WI38 (cell line): ENCODE data around the gene TSC22D1.

Source experiments
- H3K4me3 ChIP-seq: 2 replicates; pipeline ENCODE4 v1.5.1; 2011; ENCODE audit warnings: low read depth, mild to moderate bottlenecking, control low read depth, low read length
- TF ChIP-seq, protein P1 (sequence below): IDR thresholded peaks from 2 replicates; pipeline ENCODE4 v1.5.1; 2012; ENCODE audit warnings: low read depth, mild to moderate bottlenecking, control low read depth, low read length

The TSC22D1 gene

DNA sequence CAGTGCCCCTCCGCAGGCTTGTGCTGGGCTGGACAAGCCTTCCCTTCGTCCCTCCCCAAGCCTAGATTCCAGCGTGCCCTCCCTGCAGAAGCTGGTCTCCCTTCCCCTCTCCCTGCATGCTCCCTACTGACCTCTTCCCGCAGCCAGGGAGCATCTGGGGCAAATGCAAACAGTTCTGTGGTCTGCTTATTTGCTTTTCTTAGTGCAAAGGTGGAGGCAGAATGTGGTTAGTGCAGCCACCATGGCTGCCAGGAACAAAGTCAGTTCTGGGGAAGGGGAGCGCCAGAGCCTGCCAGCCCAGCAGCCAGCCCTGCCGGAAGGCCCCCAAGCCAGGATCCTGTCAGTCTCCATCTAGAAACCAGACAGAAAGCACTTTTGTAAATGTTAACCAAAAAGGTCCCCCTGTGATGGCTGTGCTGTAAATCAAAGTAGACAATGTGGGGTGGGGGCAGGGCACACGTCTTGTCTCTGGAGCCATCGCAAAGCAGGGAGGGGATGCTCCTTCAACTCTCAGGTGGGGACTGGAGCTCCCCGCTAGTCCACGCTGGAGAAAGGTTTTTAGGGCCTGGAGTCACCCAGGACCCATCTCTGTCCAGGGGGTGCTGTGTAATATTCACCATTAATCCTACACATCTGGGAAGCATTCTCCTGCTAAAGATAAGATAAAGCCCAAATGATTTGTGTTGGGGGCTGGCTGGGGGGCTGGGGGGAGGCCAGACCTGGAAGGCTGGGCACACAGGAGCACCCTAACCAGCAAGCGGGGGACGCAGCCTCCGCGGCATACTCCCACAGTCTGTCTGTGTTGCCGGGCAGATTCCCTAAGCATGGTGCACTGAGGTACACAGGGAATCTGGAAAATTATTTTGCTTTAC is 171.6 kb downstream of the TSC22D1 start:
- TF ChIP-seq, protein P1, sequence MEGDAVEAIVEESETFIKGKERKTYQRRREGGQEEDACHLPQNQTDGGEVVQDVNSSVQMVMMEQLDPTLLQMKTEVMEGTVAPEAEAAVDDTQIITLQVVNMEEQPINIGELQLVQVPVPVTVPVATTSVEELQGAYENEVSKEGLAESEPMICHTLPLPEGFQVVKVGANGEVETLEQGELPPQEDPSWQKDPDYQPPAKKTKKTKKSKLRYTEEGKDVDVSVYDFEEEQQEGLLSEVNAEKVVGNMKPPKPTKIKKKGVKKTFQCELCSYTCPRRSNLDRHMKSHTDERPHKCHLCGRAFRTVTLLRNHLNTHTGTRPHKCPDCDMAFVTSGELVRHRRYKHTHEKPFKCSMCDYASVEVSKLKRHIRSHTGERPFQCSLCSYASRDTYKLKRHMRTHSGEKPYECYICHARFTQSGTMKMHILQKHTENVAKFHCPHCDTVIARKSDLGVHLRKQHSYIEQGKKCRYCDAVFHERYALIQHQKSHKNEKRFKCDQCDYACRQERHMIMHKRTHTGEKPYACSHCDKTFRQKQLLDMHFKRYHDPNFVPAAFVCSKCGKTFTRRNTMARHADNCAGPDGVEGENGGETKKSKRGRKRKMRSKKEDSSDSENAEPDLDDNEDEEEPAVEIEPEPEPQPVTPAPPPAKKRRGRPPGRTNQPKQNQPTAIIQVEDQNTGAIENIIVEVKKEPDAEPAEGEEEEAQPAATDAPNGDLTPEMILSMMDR, result no peak
- no peak overlapping the region for H3K4me3 ChIP-seq

DNA sequence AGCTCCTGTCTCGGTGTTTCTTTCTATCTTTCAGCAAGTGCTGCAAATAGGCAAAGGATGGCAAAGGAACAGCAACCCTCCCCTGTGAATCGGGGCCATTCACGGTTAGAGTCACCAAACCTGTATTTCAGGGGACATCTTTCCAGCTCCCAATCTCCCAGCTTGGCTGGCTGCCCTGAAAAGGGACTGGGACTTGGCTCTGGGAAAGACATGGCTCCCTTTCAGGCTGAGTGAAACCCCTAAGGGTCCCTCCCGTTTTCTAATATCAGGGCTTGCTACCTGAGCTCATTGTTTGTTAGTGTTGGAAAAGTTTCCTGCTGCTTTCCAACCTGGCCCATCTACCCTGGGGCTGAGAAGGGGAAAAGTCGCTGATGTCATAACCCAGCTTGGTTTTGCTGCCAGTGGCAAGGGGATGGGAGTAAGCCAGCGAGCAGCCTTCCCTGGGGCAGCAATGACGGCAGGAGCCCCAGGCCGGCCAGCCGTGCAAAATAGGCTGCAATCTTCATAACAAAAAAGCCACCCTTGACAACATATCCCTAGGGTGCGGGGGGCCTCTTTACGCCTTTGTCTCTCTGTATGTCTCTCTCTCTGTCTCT is 172.6 kb downstream of the TSC22D1 start:
- TF ChIP-seq, protein P1, result no peak
- no peak overlapping the region for H3K4me3 ChIP-seq

DNA sequence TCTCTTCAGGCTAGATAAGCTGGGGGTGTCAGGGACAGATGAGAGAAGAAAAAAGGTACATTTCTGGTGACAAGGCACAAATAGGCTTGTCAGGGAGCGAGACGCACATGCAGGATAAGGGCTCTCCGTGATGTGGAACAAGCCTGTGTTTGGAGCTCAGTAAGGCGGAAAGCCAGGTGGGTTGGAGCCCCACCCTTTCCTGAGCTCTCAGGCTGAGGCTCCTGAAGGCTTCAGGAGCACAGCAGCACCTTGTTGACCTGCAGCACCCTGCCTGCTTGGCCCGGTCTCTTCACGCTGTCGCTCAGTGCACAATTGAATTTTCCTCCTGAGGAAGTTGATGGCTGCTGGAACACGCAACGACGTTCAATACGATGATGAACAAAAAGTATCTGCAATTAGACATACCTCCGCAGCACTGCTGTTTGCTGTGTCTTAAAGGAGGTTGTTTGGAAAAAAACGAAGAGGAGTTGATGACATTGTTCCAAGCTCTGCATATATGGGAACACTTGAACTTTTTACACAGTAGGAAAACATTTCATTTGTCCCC is 173.2 kb downstream of the TSC22D1 start:
- no peak overlapping the region for H3K4me3 ChIP-seq
- TF ChIP-seq, protein P1, result no peak

DNA sequence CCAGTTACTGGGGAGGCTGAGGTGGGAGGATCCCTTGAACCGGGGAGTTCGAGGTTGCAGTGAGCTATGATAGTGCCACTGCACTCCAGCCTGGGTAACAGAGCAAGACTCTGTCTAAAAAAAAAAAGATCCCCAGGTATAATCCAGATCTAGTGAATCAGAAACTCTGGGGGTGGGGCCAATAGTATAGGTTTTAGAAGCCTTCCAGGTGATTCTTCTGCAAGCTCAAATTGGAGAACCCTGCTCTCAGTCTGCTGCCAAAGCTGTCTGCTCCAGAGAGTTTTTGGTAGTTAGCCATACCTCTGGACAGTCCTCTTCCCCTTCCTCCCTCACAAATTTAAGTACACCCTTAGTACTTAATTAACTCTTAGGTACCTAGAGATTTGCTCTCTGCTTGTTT is 174.6 kb downstream of the TSC22D1 start:
- TF ChIP-seq, protein P1, result no peak
- H3K4me3 ChIP-seq, result no peak overlapping the region

DNA sequence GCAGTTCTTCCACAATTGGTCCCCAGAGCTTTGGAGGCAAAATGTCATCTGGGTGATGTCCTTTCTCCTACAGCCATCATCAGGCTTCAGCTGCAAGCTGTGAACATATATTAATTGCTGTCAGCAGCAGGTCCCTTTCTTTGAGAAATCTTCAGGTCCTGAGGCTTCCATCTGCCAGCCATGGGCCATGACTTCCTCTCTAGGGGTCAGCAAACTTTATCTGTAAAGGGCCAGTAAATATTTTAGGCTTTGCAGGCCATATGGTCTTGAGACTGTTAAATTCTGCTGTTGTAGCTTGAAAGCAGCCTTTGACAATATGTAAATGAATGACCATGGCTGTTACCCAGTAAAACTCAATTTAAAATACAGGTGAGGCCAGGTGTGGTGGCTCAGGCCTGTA is 175.4 kb downstream of the TSC22D1 start:
- H3K4me3 ChIP-seq, result no peak overlapping the region
- TF ChIP-seq, protein P1, result no peak

DNA sequence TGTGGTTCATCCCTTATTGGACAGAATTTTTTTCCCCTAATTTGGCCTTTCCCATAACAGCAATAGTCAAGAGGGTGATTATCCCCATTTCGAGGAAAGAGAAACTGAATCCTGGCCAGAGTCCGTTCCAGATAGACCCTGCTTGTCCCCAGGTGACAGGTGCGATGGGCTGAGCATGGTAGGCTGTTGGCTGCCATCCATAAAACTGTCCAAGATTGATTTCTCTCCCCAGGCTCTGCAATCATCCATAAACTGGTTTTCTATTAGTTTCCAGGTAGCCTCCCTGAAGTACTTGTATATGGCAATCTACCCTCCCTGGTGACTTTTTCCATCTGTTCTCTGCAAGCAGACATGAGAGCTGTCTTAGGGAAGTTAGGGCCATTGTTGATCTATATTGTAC is 177.1 kb downstream of the TSC22D1 start:
- no peak overlapping the region for H3K4me3 ChIP-seq
- TF ChIP-seq, protein P1, result no peak

DNA sequence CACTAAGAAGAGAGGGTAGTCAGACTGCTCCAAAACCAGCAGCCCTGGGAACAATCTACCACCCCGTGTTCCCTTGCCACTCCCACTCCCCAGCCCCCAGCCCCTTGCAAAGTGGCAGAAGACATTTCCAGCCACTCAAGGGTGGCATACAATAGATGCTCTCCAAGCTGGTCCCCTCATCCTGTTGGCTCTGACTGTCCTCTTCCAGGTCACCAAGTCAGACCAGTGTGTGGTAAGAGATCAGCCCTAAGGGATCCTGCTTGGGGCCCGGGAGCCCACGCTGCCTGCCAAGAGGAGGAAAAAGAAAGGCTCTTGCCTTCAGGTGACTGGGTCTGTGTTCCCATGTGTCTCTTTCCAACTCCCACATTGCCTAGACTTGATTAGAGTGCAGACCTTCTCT is 177.5 kb downstream of the TSC22D1 start:
- H3K4me3 ChIP-seq, result no peak overlapping the region
- TF ChIP-seq, protein P1, result no peak
